NB4 (cell line): ENCODE measurements around the gene PDE4B.
"Not testable (repeated sequence)": the region's sequence is repeated elsewhere in the genome, so short reads cannot be mapped to it uniquely, and the experiment has no call there.

Experiments
- DNase-seq: peaks from one replicate; pipeline ENCODE4 v3.0.0; 2010; ENCODE audit warnings: low read depth
- H3K4me3 ChIP-seq: one replicate; pipeline ENCODE4 v1.5.1; 2011; ENCODE audit warnings: mild to moderate bottlenecking, low read depth, low read length, moderate library complexity
- CTCF ChIP-seq: IDR thresholded peaks from one replicate; pipeline ENCODE4 v1.5.1; 2012; ENCODE audit warnings: low read depth, low read length
- MAX ChIP-seq: IDR thresholded peaks from 2 replicates; pipeline ENCODE4 v1.6.1; 2011; ENCODE audit warnings: low read depth, low read length
- MYC ChIP-seq: IDR thresholded peaks from 2 replicates; pipeline ENCODE4 v1.6.1; 2011; ENCODE audit warnings: low read depth, low read length
- POLR2A ChIP-seq: IDR thresholded peaks from 2 replicates; pipeline ENCODE4 v1.6.1; 2011; ENCODE audit warnings: mild to moderate bottlenecking; ENCODE audit not compliant: insufficient read length; ENCODE audit errors: extremely low read depth

Gene PDE4B

GRCh38 chr1:66405061-66405460 lies 612.4 kb downstream of the PDE4B start:
- H3K4me3 ChIP-seq = no peak overlapping the region
- DNase-seq = no peak
- no peak for TF ChIP-seq MAX
- no peak for TF ChIP-seq CTCF
- no peak for TF ChIP-seq MYC
- TF ChIP-seq POLR2A = no peak

GRCh38 chr1:66411449-66411848 lies 618.8 kb downstream of the PDE4B start:
- H3K4me3 ChIP-seq, DNase-seq: not testable (repeated sequence)

GRCh38 chr1:66412704-66413103 lies 620.0 kb downstream of the PDE4B start:
- DNase-seq = no peak
- no peak overlapping the region for H3K4me3 ChIP-seq
- no peak for TF ChIP-seq MYC
- no peak for TF ChIP-seq MAX
- TF ChIP-seq POLR2A = no peak
- TF ChIP-seq CTCF = no peak

GRCh38 chr1:66413136-66413837 lies 620.6 kb downstream of the PDE4B start:
- TF ChIP-seq POLR2A (no peak), CTCF (no peak), MAX (no peak), MYC (no peak)
- DNase-seq = no peak
- H3K4me3 ChIP-seq = no peak overlapping the region

- H3K4me3 ChIP-seq = no peak overlapping the region
- TF ChIP-seq MAX (no peak), MYC (no peak), POLR2A (no peak), CTCF (no peak)
- DNase-seq = no peak
Observed at GRCh38 chr1:66413838-66414175, 621.1 kb downstream of the PDE4B start.

- no peak for TF ChIP-seq MAX
- no peak for TF ChIP-seq MYC
- TF ChIP-seq CTCF = no peak
- no peak for TF ChIP-seq POLR2A
- DNase-seq = no peak
- no peak overlapping the region for H3K4me3 ChIP-seq
Observed at GRCh38 chr1:66415281-66415680, 622.6 kb downstream of the PDE4B start.
